Kidney epithelial cell (primary cell): Measurements from ENCODE around the gene WASF3. TPM values are rescaled to one million over a fixed set of nuclear protein-coding genes. Genes with fewer than 3 reads are reported as not detected.

ENCODE experiments used
- DNase-seq: peaks from one replicate; pipeline ENCODE4 v3.0.0-alpha.2; 2010; ENCODE audit warnings: low read depth
- H3K27me3 ChIP-seq: 2 replicates; pipeline ENCODE4 v1.6.0; 2011; ENCODE audit warnings: low read length; ENCODE audit not compliant: control insufficient read depth, insufficient read depth
- H3K36me3 ChIP-seq: 2 replicates; pipeline ENCODE4 v1.5.1; 2011; ENCODE audit warnings: low read length; ENCODE audit not compliant: control insufficient read depth, insufficient read depth
- H3K4me3 ChIP-seq: 2 replicates; pipeline ENCODE4 v1.5.1; 2011; ENCODE audit warnings: low read depth, mild to moderate bottlenecking, control low read depth, low read length
- CTCF ChIP-seq: IDR thresholded peaks from 2 replicates; pipeline ENCODE4 v1.5.1; 2011; ENCODE audit warnings: mild to moderate bottlenecking, moderate library complexity, low read length, control low read depth, inconsistent platforms; ENCODE audit not compliant: insufficient read depth, poor library complexity, severe bottlenecking
- total RNA-seq: library from RNA; depleted of rRNA; stranded (reverse); fragments of >200 nt; gene quantifications from 2 replicates; pipeline ENCODE4 v1.2.3, GENCODE V29; 2015

The WASF3 gene
- total RNA-seq, 1 donor from 2014 or later = 11.5 TPM

GRCh38 chr13:26583662-26584061 lies 26.2 kb downstream of the WASF3 start:
- H3K27me3 ChIP-seq = no peaks in the 10 kb centered on the region
- DNase-seq = no peak
- TF ChIP-seq CTCF = no peak
- H3K36me3 ChIP-seq = no peaks in the 10 kb centered on the region
- no peak overlapping the region for H3K4me3 ChIP-seq

- Histone ChIP-seq H3K36me3 (no peaks in the 10 kb centered on the region), H3K27me3 (no peaks in the 10 kb centered on the region), H3K4me3 (no peak overlapping the region)
- TF ChIP-seq CTCF = no peak
- no peak for DNase-seq
These were observed 27.2 kb downstream of the WASF3 start for GRCh38 chr13:26584713-26585112.

DNA sequence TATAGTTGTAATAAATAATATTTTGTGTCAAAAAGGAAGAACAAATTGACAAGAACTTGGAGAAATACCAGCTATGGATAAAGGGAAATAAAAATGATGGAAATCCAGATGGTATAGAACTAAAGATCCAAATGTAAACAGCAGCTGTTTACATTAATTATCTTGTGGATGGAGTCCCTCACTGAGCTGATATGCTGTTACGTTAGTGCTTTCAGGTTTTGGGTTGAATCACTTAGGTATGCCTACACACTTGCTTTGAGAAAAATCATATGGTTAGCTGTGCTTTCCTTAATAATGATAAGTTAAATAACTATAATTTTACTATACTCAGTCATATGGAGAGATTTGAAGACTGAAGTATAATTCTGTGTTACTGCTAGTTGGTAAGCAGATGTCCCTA lies 27.7 kb downstream of the WASF3 start:
- Histone ChIP-seq H3K36me3 (no peaks in the 10 kb centered on the region), H3K4me3 (no peak overlapping the region), H3K27me3 (no peaks in the 10 kb centered on the region)
- TF ChIP-seq CTCF = no peak
- DNase-seq = no peak

DNA sequence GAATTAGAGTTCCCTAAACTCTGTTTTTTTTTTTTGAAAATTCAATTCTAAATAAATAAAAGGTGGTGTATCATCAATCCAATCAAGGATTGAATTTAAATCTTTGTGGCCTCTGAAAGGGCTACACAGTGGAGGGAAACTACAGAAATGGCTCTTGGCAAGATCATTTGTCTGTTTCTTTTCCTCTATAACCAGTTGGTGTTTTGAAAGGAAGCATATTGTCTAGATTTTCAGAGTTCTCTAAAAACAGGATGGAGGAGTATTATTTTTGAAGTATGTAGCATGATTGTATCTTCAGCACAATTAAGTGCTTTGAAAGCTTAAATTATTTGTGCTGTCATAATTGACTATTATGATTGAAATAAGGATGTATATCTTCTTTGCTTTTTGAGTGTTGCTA lies 29.8 kb downstream of the WASF3 start:
- TF ChIP-seq CTCF = no peak
- Histone ChIP-seq H3K4me3 (no peak overlapping the region), H3K27me3 (no peaks in the 10 kb centered on the region), H3K36me3 (no peaks in the 10 kb centered on the region)
- DNase-seq = no peak

DNA sequence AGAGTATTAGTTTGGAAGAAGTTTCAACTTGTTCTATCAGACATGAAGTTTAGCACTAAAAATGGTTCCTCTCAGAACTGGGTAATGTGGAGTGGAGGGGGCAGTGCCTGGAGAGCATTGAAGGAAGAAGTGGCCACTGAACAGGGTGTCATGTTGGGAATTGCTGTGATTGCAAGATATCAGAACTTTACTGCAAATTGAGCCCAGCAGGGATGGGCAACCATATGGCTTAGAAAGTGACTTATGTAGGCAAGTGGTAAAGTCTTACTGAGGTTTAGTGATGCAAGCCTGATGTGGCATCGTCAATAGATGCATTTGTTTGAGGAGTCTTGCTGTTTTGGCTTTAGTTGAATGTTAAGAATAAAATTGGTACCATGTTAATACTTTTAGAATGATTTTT lies 31.7 kb downstream of the WASF3 start:
- no peak for TF ChIP-seq CTCF
- Histone ChIP-seq H3K36me3 (no peaks in the 10 kb centered on the region), H3K4me3 (no peak overlapping the region), H3K27me3 (no peaks in the 10 kb centered on the region)
- no peak for DNase-seq

- Histone ChIP-seq H3K27me3 (no peaks in the 10 kb centered on the region), H3K4me3 (no peak overlapping the region), H3K36me3 (no peaks in the 10 kb centered on the region)
- no peak for TF ChIP-seq CTCF
- DNase-seq = no peak
These were observed 32.3 kb downstream of the WASF3 start for GRCh38 chr13:26589754-26590153.
